Measurements from ENCODE around the gene TP53RK.

DNA sequence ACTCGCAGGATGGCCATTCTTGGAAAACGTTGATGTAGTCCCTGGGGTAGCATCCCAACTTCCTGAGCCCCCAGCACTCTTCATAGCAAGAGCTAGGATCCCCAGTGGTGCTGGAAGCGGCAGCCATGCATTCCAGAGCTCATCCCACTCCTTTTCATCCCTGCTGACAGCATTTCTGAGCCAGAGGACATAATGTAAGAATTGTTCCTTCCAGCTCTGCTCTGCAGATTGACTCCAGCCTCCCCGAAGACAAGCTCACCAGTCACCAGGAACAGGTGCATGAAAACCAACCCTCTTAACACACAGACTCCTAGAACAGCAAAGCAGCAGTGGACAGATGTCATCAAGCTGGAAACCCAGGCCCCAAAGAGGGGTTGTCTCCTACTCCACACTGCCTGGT, 41.8 kb downstream of the TP53RK start:
- TF ChIP-seq, protein P1, sequence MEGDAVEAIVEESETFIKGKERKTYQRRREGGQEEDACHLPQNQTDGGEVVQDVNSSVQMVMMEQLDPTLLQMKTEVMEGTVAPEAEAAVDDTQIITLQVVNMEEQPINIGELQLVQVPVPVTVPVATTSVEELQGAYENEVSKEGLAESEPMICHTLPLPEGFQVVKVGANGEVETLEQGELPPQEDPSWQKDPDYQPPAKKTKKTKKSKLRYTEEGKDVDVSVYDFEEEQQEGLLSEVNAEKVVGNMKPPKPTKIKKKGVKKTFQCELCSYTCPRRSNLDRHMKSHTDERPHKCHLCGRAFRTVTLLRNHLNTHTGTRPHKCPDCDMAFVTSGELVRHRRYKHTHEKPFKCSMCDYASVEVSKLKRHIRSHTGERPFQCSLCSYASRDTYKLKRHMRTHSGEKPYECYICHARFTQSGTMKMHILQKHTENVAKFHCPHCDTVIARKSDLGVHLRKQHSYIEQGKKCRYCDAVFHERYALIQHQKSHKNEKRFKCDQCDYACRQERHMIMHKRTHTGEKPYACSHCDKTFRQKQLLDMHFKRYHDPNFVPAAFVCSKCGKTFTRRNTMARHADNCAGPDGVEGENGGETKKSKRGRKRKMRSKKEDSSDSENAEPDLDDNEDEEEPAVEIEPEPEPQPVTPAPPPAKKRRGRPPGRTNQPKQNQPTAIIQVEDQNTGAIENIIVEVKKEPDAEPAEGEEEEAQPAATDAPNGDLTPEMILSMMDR (IDR thresholded peaks at IDR 0.05), result no peak
- no peak for TF ChIP-seq EZH2 (IDR thresholded peaks at IDR 0.05; ENCODE audit: borderline replicate concordance, insufficient read depth, low read depth, low read length, poor library complexity, severe bottlenecking)

Measured in B cell (primary cell).